ENCODE results near the gene ANKRD2. TPM values are rescaled to one million over a fixed set of nuclear protein-coding genes. Genes with fewer than 3 reads are reported as not detected.

Gene ANKRD2
- total RNA-seq, 2 experiments from 2014 or later: not detected

DNA sequence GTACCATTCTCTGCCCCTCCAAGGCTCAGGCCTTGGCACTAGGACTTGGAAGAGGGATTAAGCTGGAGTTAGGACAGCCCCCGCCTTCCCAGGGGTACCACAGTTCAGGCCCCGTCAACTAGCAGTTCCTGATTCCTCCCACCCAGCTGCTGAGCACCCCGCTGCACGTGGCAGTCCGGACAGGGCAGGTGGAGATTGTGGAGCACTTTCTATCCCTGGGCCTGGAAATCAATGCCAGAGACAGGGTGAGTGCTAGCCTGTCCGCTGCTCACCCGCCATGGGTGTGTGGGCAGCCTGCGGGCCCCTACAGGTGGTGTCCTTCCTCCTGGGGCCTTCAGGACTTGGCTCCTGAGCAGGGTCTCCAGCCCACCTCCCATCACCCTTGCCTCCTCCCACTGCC lies 9.6 kb downstream of the ANKRD2 start:
- intact Hi-C loops (cut with DNase I, micrococcal nuclease): no loop called here

DNA sequence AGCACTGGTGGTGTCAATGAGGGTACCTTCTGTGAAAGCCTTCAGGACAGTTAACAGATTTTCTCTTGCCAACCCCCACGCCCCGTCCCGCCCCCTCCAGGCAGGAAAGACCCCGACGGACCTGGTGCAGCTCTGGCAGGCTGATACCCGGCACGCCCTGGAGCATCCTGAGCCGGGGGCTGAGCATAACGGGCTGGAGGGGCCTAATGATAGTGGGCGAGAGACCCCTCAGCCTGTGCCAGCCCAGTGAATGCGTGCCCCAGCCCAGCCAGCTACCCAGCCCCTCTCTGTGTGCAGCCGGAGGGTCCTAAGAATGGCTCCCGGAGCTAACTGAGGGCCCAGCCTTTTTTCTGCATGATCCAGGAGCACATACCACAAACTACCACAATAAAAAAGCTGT lies 10.9 kb downstream of the ANKRD2 start:
- H3K9me3 ChIP-seq (ENCODE audit: control insufficient read depth in 1 of 2, insufficient read depth in 1 of 2, low read length in 2 of 2): no peaks in the 10 kb centered on the region
- no peak overlapping the region for H3K27ac Mint-ChIP-seq
- ChIA-PET CTCF (no interaction called here), POLR2A (no interaction called here)
- no peaks in the 10 kb centered on the region for H3K36me3 ChIP-seq (ENCODE audit: insufficient read depth, low read length)
- TF ChIP-seq, protein P1, sequence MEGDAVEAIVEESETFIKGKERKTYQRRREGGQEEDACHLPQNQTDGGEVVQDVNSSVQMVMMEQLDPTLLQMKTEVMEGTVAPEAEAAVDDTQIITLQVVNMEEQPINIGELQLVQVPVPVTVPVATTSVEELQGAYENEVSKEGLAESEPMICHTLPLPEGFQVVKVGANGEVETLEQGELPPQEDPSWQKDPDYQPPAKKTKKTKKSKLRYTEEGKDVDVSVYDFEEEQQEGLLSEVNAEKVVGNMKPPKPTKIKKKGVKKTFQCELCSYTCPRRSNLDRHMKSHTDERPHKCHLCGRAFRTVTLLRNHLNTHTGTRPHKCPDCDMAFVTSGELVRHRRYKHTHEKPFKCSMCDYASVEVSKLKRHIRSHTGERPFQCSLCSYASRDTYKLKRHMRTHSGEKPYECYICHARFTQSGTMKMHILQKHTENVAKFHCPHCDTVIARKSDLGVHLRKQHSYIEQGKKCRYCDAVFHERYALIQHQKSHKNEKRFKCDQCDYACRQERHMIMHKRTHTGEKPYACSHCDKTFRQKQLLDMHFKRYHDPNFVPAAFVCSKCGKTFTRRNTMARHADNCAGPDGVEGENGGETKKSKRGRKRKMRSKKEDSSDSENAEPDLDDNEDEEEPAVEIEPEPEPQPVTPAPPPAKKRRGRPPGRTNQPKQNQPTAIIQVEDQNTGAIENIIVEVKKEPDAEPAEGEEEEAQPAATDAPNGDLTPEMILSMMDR (IDR thresholded peaks at IDR 0.05): no peak
- H3K27ac ChIP-seq (ENCODE audit: low read depth in 1 of 2, low read length in 2 of 2): no peak overlapping the region
- H3K27me3 Mint-ChIP-seq: no peaks in the 10 kb centered on the region
- no peaks in the 10 kb centered on the region for H3K9me3 Mint-ChIP-seq
- no peak overlapping the region for H3K4me3 Mint-ChIP-seq
- H3K4me1 Mint-ChIP-seq (ENCODE audit: low read depth): no peaks in the 10 kb centered on the region
- no peaks in the 10 kb centered on the region for H3K36me3 Mint-ChIP-seq (ENCODE audit: low read depth)
- no peak overlapping the region for H3K4me3 ChIP-seq (ENCODE audit: low read length)
- intact Hi-C loops (cut with DNase I, micrococcal nuclease): no loop called here
- DNase-seq (no peak), ATAC-seq (ENCODE audit: poor library complexity) (no peak)
- no peaks in the 10 kb centered on the region for H3K4me1 ChIP-seq (ENCODE audit: insufficient read depth, low read length)
- H3K27me3 ChIP-seq (ENCODE audit: control insufficient read depth in 1 of 2, insufficient read depth in 2 of 2, low read length in 2 of 2): peaks cover under 1 to 3% of the 10 kb centered on the region in 2 experiments

More for the DNA sequence above, 9.6 kb downstream of the ANKRD2 start:
- Mint-ChIP-seq H3K9me3 (no peaks in the 10 kb centered on the region), H3K4me3 (no peak overlapping the region), H3K27me3 (no peaks in the 10 kb centered on the region), H3K27ac (no peak overlapping the region), H3K4me1 (ENCODE audit: low read depth) (no peaks in the 10 kb centered on the region), H3K36me3 (ENCODE audit: low read depth) (no peaks in the 10 kb centered on the region)
- Histone ChIP-seq H3K4me1 (ENCODE audit: insufficient read depth, low read length) (no peaks in the 10 kb centered on the region), H3K27ac (ENCODE audit: low read depth in 1 of 2, low read length in 2 of 2) (no peak overlapping the region), H3K36me3 (ENCODE audit: insufficient read depth, low read length) (no peaks in the 10 kb centered on the region), H3K4me3 (ENCODE audit: low read length) (no peak overlapping the region), H3K27me3 (ENCODE audit: control insufficient read depth in 1 of 2, insufficient read depth in 2 of 2, low read length in 2 of 2) (peaks cover 2 to 5% of the 10 kb centered on the region in 2 experiments), H3K9me3 (ENCODE audit: control insufficient read depth in 1 of 2, insufficient read depth in 1 of 2, low read length in 2 of 2) (no peaks in the 10 kb centered on the region)
- TF ChIP-seq, protein P1 (IDR thresholded peaks at IDR 0.05): no peak
- ATAC-seq (ENCODE audit: poor library complexity) (no peak), DNase-seq (no peak)
- POLR2A ChIA-PET: no interaction called here
- CTCF ChIA-PET: no interaction called here

DNA sequence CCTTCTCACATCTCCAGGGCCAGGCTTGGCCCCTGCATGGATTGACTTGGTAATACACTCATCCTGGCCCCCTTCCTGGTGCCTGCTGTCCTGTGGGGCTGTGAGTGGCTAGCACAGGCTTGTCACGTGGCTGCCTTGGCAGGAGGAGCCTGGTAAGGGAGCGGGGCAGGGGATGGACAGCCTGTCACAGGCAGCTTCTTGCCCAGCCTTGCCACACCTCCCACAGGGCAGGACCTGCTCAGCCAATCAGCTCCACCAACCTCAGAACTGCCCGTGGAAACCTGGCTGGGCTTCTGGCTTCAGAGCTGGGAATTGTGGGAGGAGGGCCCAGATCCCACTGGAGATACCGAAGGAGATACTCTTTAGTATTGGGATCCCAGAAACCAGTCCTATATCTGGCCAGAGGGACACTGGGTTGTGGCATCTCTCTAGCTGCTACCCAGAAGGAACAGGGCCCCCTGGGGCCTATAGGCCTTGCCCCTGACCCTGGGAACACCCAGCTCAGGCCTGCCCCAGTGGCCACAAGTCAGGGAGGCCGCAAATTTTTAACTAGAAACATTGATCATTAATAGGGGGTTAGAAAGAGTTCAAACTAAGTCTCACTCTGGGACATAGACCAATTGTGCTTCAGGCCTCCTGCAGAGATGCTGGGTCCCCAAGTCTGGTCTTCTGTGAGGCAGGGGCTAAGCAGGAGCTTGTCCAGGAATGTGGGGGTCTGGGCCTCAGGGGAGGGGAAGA lies 11.7 kb downstream of the ANKRD2 start, which contains the start of gene HOGA1:
Gene HOGA1, plus strand, starts transcription at position 330 of the 738 bp plus-strand sequence. Its CDS starts 315 bp downstream, at position 645.
- H3K4me3 Mint-ChIP-seq: no peak within 1 kb of the TSS
- H3K27ac Mint-ChIP-seq: no peak within 1 kb of the TSS
- TF ChIP-seq, protein P1 (IDR thresholded peaks at IDR 0.05): no peak
- intact Hi-C loops (cut with DNase I, micrococcal nuclease): no loop called here
- no peak for DNase-seq
- Histone ChIP-seq H3K9me3 (ENCODE audit: control insufficient read depth in 1 of 2, insufficient read depth in 1 of 2, low read length in 2 of 2) (no peaks in the 10 kb centered on the region), H3K27ac (ENCODE audit: low read depth in 1 of 2, low read length in 2 of 2) (no peak within 1 kb of the TSS), H3K4me1 (ENCODE audit: insufficient read depth, low read length) (no peaks in the 10 kb centered on the region), H3K27me3 (ENCODE audit: control insufficient read depth in 1 of 2, insufficient read depth in 2 of 2, low read length in 2 of 2) (no peaks in the 10 kb centered on the region), H3K4me3 (ENCODE audit: low read length) (no peak within 1 kb of the TSS), H3K36me3 (ENCODE audit: insufficient read depth, low read length) (no peaks in the 10 kb centered on the region)
- no peaks in the 10 kb centered on the region for H3K9me3 Mint-ChIP-seq
- CTCF ChIA-PET: no interaction called here
- H3K4me1 Mint-ChIP-seq (ENCODE audit: low read depth): no peaks in the 10 kb centered on the region
- no peaks in the 10 kb centered on the region for H3K27me3 Mint-ChIP-seq
- POLR2A ChIA-PET: no interaction called here
- no peaks in the 10 kb centered on the region for H3K36me3 Mint-ChIP-seq (ENCODE audit: low read depth)
- no peak for ATAC-seq (ENCODE audit: poor library complexity)

Data from CD4-positive, alpha-beta T cell (primary cell).